Vagina (tissue), 2 donors: ENCODE measurements around the gene NCAM2.

Source experiments
- CTCF ChIP-seq, 3 experiments: fragments of 450-650 bp in 2 of 3; fragments of 200-600 bp in 1 of 3; sonication (generic) in 1 of 3; IDR thresholded peaks; one replicate each; pipeline ENCODE4 v1.5.1; 2017 to 2019; ENCODE audit warnings: antibody characterized with exemption in 3 of 3, mild to moderate bottlenecking in 2 of 3, moderate library complexity in 2 of 3
- POLR2A ChIP-seq, 2 donors: fragments of 450-650 bp; IDR thresholded peaks; one replicate each; pipeline ENCODE4 v1.6.1; 2017; ENCODE audit warnings: antibody characterized with exemption in 2 of 2, mild to moderate bottlenecking in 2 of 2, moderate library complexity in 2 of 2

- TF ChIP-seq CTCF (IDR thresholded peaks at IDR 0.05) (no peak), POLR2A (IDR thresholded peaks at IDR 0.05) (no peak)
Measured at GRCh38 chr21:20996421-20997310, 1.5 kb upstream of the NCAM2 start.
